Natural killer cell (primary cell): ENCODE measurements around the gene ISG15. TPM values are rescaled to one million over a fixed set of nuclear protein-coding genes. Genes with fewer than 3 reads are reported as not detected.
A peak's percentile ranks its signal among the peaks of the same experiment; 100 is the strongest.
"Not testable (repeated sequence)": the region's sequence is repeated elsewhere in the genome, so short reads cannot be mapped to it uniquely, and the experiment has no call there.

Source experiments
- ATAC-seq, 3 donors: fragments of 150-1000 bp in 2 of 3; fragments of 200-7000 bp in 1 of 3; cut with Tn5 transposase; 1 replicate in 1 of 3; 2 replicates in 2 of 3; pipeline ENCODE4 v1.10.0; 2021; ENCODE audit warnings: mild to moderate bottlenecking in 2 of 3, moderate library complexity in 2 of 3
- DNase-seq, 2 donors: peaks; one replicate each; pipeline versions ENCODE4 v3.0.0 to v3.0.0-alpha.2; 2013 to 2021; ENCODE audit warnings: mixed read lengths in 1 of 2
- H3K27ac ChIP-seq: one replicate; pipeline ENCODE4 v1.5.1; 2013; ENCODE audit warnings: mild to moderate bottlenecking, low read length
- H3K27me3 ChIP-seq: one replicate; pipeline ENCODE4 v1.6.1; 2013; ENCODE audit warnings: low read length; ENCODE audit not compliant: control insufficient read depth, insufficient read depth
- H3K36me3 ChIP-seq: one replicate; pipeline ENCODE4 v1.6.1; 2013; ENCODE audit warnings: low read length; ENCODE audit not compliant: control insufficient read depth, insufficient read depth
- H3K4me1 ChIP-seq: one replicate; pipeline ENCODE4 v1.6.1; 2013; ENCODE audit warnings: low read length; ENCODE audit not compliant: control insufficient read depth, insufficient read depth
- H3K4me3 ChIP-seq: one replicate; pipeline ENCODE4 v1.5.1; 2013; ENCODE audit warnings: low read length
- H3K9me3 ChIP-seq: one replicate; pipeline ENCODE4 v1.6.1; 2013; ENCODE audit warnings: low read length; ENCODE audit not compliant: control insufficient read depth, insufficient read depth
- H3K27ac Mint-ChIP-seq, 2 donors: one replicate each; pipeline ENCODE4 v1.8.0; 2022; ENCODE audit warnings: mild to moderate bottlenecking in 2 of 2, mixed read lengths in 2 of 2, moderate library complexity in 1 of 2
- H3K27me3 Mint-ChIP-seq, 2 donors: one replicate each; pipeline ENCODE4 v1.8.0; 2022; ENCODE audit warnings: low read depth in 2 of 2, mixed read lengths in 2 of 2
- H3K36me3 Mint-ChIP-seq: one replicate; pipeline ENCODE4 v1.8.0; 2022; ENCODE audit warnings: mixed read lengths
- H3K4me1 Mint-ChIP-seq, 2 donors: one replicate each; pipeline ENCODE4 v1.8.0; 2022; ENCODE audit warnings: mixed read lengths in 2 of 2
- H3K4me3 Mint-ChIP-seq: one replicate; pipeline ENCODE4 v1.8.0; 2022; ENCODE audit warnings: mild to moderate bottlenecking, moderate library complexity, mixed read lengths
- H3K9me3 Mint-ChIP-seq, 2 donors: one replicate each; pipeline ENCODE4 v1.8.0; 2022; ENCODE audit warnings: mixed read lengths in 2 of 2
- WGBS: methylation state at CpG from one replicate; pipeline ENCODE4 v1.1.7; 2013; ENCODE audit warnings: missing lambda C conversion rate; ENCODE audit not compliant: insufficient coverage; 5-methylcytosine and 5-hydroxymethylcytosine counted together
- intact Hi-C: fragments of 100-400 bp; cut with micrococcal nuclease; formaldehyde crosslinking; loops from one replicate; pipeline ENCODE4 v1.14.2; 2022
- total RNA-seq, 4 donors: library from RNA; stranded (reverse); fragments of 120-200 nt in 1 of 4; gene quantifications; one replicate each; pipeline versions ENCODE4 v1.2.3 to v1.2.4, GENCODE V29; 2013 to 2022
- TF ChIP-seq, protein P1 (sequence below): fragments of 200-600 bp; IDR thresholded peaks from one replicate; pipeline ENCODE4 v1.8.0; 2022; ENCODE audit warnings: antibody characterized with exemption

Gene ISG15
- total RNA-seq, 3 donors from 2014 or later (not counting 1 experiment from before 2014, with no cell fraction given), result 17.0 to 56.9 (median 50.2) TPM

DNA sequence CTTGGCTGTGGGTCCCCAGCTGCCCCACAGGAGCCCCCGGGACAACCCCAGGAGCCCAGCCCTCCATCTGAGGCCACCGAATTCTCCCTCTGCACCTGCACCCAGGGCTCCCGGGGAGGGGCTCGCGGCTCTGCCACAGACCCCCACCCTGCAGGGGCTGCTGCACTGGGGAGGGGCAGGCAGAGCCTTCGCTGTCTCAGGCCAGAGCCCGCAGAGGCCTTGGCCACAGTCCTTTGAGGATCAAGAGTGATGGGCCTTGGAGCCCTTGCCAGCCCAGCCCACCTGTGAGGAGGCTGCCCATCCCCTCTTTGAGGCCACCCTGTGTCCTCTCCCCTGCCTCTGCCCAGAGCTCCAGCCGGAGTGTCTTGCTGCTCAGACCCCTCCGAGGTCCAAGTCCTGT is 37.9 kb upstream of the ISG15 start:
- no peak overlapping the region for H3K4me3 ChIP-seq
- no peaks in the 10 kb centered on the region for H3K36me3 Mint-ChIP-seq
- ATAC-seq, result no peak
- peaks cover 12% of the 10 kb centered on the region for H3K4me1 ChIP-seq
- H3K27ac ChIP-seq, result no peak overlapping the region
- intact Hi-C loops, result no loop called here
- peaks cover 0 to 8% of the 10 kb centered on the region in 2 donors for H3K4me1 Mint-ChIP-seq
- no peaks in the 10 kb centered on the region for H3K9me3 ChIP-seq
- peaks cover 12% of the 10 kb centered on the region for H3K27me3 ChIP-seq
- no peaks in the 10 kb centered on the region for H3K9me3 Mint-ChIP-seq
- peaks cover 0 to 12% of the 10 kb centered on the region in 2 donors for H3K27me3 Mint-ChIP-seq
- H3K36me3 ChIP-seq, result no peaks in the 10 kb centered on the region
- DNase-seq, result no peak
- no peak overlapping the region for H3K27ac Mint-ChIP-seq
- TF ChIP-seq, protein P1, sequence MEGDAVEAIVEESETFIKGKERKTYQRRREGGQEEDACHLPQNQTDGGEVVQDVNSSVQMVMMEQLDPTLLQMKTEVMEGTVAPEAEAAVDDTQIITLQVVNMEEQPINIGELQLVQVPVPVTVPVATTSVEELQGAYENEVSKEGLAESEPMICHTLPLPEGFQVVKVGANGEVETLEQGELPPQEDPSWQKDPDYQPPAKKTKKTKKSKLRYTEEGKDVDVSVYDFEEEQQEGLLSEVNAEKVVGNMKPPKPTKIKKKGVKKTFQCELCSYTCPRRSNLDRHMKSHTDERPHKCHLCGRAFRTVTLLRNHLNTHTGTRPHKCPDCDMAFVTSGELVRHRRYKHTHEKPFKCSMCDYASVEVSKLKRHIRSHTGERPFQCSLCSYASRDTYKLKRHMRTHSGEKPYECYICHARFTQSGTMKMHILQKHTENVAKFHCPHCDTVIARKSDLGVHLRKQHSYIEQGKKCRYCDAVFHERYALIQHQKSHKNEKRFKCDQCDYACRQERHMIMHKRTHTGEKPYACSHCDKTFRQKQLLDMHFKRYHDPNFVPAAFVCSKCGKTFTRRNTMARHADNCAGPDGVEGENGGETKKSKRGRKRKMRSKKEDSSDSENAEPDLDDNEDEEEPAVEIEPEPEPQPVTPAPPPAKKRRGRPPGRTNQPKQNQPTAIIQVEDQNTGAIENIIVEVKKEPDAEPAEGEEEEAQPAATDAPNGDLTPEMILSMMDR, result no peak
- 73% methylated on average over 9 of the region's 9 CpGs for WGBS
- peak overlapping the region; percentile 29 for H3K4me3 Mint-ChIP-seq

DNA sequence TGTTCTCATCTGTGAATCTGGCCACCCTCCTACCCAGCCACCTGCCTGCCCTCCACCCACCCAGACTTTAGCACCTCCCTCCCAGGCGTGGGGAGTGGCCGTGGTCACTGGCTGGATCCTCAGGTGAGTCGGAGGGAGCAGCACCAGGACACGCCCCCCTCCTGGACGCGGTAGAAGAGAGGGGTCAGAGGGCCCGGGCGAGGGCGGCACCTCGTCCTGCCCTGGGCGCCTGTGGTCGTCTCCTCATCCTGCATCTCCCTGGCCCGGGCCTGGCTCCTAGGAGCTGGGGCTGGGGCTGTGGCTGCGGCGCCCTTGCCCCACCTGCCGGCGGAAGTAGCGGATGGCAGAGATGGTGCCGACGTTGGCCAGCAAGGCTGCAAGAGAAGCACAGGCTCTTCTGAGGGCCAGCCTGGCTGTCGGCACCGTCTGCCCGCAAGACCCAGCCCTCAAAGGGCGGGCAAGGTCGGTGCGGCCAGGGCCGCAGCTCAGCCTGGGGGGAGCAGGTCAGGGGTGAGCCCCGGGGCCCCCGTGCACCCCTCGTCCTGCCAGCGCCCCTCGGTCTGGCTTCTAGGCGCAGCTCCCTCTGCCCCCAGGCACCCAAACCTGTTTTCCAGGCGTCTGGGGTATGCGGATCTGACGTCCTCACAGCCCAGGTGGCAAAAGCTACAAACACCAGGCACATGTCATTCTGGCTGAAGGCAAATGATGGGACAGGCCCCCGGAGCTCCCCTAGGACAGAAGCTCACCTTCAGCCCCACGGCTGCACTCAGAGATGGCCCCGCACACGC is 37.2 kb upstream of the ISG15 start:
- ATAC-seq, result peak; percentile 63 to 97 (median 88)
- peaks cover 8% of the 10 kb centered on the region for H3K27me3 ChIP-seq
- peaks cover 0 to 8% of the 10 kb centered on the region in 2 donors for H3K4me1 Mint-ChIP-seq
- no peak overlapping the region for H3K27ac ChIP-seq
- H3K4me3 Mint-ChIP-seq, result peak overlapping the region; percentile 29
- no peaks in the 10 kb centered on the region for H3K36me3 Mint-ChIP-seq
- H3K9me3 Mint-ChIP-seq, result no peaks in the 10 kb centered on the region
- H3K36me3 ChIP-seq, result no peaks in the 10 kb centered on the region
- peaks cover 12% of the 10 kb centered on the region for H3K4me1 ChIP-seq
- no peaks in the 10 kb centered on the region for H3K9me3 ChIP-seq
- intact Hi-C loops, result loop anchor here (1.0 kb wide), 1 partner anchor 72 kb away; no protein-coding TSS in a partner anchor
- peak; percentile 61 to 83 for DNase-seq
- H3K4me3 ChIP-seq, result peak overlapping the region; percentile 3
- H3K27me3 Mint-ChIP-seq, result peaks cover 0 to 12% of the 10 kb centered on the region in 2 donors
- TF ChIP-seq, protein P1, result peak; percentile 50
- 2% methylated on average over 39 of the region's 40 CpGs for WGBS
- peak overlapping the region in 1 of 2 donors; percentile 68 for H3K27ac Mint-ChIP-seq

DNA sequence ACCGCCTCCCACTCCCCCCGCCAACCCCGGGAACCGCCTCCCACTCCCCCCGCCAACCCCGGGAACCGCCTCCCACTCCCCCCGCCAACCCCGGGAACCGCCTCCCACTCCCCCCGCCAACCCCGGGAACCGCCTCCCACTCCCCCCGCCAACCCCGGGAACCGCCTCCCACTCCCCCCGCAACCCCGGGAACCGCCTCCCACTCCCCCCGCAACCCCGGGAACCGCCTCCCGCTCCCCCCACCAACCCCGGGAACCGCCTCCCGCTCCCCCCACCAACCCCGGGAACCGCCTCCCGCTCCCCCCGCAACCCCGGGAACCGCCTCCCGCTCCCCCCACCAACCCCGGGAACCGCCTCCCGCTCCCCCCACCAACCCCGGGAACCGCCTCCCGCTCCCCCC is 36.5 kb upstream of the ISG15 start:
- not testable (repeated sequence) for ATAC-seq
- intact Hi-C loops, result loop anchor here (1.0 kb wide), 1 partner anchor 72 kb away; no protein-coding TSS in a partner anchor

DNA sequence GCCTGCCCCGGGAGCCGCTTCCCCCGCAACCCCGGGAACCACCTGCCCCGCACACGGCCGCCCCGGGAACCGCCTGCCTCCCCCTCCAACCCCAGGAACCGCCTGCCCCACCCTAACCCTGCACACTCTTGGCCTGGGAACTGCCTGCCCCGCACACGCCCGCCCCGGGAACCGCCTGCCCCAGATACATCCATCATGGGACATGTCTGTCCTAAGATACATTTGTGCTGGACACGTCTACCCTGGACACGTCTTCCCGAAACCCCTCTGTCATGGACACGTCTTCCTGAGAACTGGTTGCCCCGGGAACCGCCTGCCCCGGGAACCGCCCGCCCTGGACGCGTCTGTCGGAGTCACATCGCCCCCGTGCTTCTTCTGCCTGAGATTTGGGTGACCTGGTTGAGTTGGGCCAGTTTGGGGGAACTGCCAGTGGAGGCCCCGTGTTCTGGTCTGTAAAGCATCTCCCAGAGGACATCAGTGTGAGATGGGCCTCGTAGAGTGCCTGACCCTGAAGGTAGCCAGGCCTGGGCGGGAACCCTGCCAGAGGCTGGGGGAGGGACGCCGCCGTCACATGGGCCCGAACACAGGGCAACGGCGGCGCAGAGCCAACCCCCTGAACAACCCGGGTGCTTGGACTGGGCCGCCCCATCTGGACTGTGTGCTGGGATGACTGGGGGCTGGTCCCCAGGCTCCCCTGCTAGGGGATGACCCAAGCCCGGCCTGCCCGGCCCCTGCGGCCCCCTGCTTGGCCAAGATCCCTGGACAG is 35.0 kb upstream of the ISG15 start:
- 92% methylated on average over 44 of the region's 44 CpGs for WGBS
- H3K27ac Mint-ChIP-seq, result peak overlapping the region in 1 of 2 donors; percentile 60
- DNase-seq (no peak), ATAC-seq (no peak)
- H3K4me1 Mint-ChIP-seq, result peaks cover 0 to 8% of the 10 kb centered on the region in 2 donors
- TF ChIP-seq, protein P1, result no peak
- H3K4me1 ChIP-seq, result peaks cover 12% of the 10 kb centered on the region
- H3K4me3 ChIP-seq, result no peak overlapping the region
- no peaks in the 10 kb centered on the region for H3K9me3 ChIP-seq
- H3K36me3 ChIP-seq, result no peaks in the 10 kb centered on the region
- H3K27ac ChIP-seq, result no peak overlapping the region
- intact Hi-C loops, result no loop called here
- H3K27me3 Mint-ChIP-seq, result peaks cover 0 to 15% of the 10 kb centered on the region in 2 donors
- no peaks in the 10 kb centered on the region for H3K36me3 Mint-ChIP-seq
- no peaks in the 10 kb centered on the region for H3K9me3 Mint-ChIP-seq
- H3K27me3 ChIP-seq, result no peaks in the 10 kb centered on the region
- peak overlapping the region; percentile 4 for H3K4me3 Mint-ChIP-seq

More for the DNA sequence above, 36.5 kb upstream of the ISG15 start:
- H3K27me3 Mint-ChIP-seq, result peaks cover 0 to 12% of the 10 kb centered on the region in 2 donors
- not testable (repeated sequence) for H3K4me3 Mint-ChIP-seq, H3K36me3 Mint-ChIP-seq, H3K4me3 ChIP-seq, H3K27me3 ChIP-seq, H3K4me1 Mint-ChIP-seq, H3K9me3 ChIP-seq, H3K27ac Mint-ChIP-seq, H3K9me3 Mint-ChIP-seq, DNase-seq, H3K27ac ChIP-seq, H3K36me3 ChIP-seq
- peaks cover 12% of the 10 kb centered on the region for H3K4me1 ChIP-seq
- WGBS, result no CpG with 5 or more reads among the region's 39 CpGs
